Choroid plexus epithelial cell (primary cell): ENCODE results near the gene FMNL2.

Experiments
- DNase-seq: peaks from one replicate; pipeline ENCODE4 v3.0.0-alpha.2; 2010; ENCODE audit warnings: low read depth
- H3K4me3 ChIP-seq: 2 replicates; pipeline ENCODE4 v1.5.1; 2011; ENCODE audit warnings: low read depth, mild to moderate bottlenecking, control low read depth, low read length, moderate library complexity
- CTCF ChIP-seq: conservative IDR thresholded peaks from 2 replicates; pipeline ENCODE4 v1.5.1; 2011; ENCODE audit warnings: low read depth, mild to moderate bottlenecking, control low read depth, inconsistent platforms, low read length, moderate library complexity

Gene FMNL2

GRCh38 chr2:152436148-152436547, 101.2 kb downstream of the FMNL2 start:
- no peak for DNase-seq
- no peak for TF ChIP-seq CTCF
- no peak overlapping the region for H3K4me3 ChIP-seq

DNA sequence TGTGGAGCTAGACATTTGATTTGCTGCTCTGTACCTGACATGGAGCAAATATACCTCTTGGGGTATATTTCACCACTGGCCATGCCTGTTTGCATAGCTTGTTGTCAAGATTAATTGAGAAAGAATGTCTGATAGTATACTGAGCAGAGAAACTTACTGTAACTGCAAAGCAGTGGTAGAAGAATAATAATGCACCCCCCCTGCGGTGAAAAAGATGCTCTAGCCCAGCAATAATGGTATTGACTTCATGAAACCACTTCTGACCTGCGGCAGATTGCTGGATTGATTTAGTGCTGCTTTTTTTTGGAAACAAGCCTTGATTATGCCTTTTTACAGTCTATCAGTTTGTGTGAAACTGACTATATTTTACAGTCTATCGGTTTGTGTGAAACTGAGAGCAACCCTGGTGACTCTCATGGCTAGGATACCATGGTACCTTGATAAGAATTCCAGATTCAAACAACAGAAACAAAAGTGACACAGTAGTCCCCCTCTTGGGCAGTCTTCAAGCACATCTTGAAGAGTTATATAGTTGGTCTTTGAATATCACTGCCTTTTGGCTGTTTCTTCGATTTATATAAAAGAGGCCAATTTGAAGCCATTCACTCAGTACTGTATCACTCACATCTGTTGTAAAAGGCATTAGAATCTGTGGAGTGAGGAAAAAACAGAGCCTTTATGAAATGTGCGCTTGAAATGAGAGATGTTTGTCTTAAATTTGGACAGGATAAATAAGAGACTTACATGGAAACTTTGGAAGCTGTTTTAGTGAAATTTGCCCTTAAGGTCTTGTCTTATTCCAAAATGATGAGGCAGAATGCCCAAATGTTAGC, 102.5 kb downstream of the FMNL2 start:
- DNase-seq = no peak
- no peak overlapping the region for H3K4me3 ChIP-seq
- no peak for TF ChIP-seq CTCF

DNA sequence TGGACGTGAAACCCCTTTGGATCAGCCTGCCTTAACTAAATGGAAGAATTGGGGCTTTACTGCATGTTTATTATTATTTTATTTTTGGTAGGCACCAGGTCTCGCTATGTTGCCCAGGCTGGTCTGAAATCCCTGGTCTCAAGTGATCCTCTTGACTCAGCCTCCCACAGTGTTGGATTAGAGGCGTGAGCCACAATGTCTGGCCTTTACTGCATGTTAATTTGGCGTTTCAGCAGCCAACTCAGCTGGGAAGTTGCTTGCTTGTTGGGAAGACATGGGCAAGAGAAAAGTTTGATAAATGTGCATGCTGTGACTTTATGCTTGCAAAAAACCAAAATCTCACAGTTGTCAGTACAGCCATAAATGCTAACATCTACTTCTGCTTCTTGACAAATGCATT, 105.1 kb downstream of the FMNL2 start:
- TF ChIP-seq CTCF = no peak
- H3K4me3 ChIP-seq = no peak overlapping the region
- no peak for DNase-seq

DNA sequence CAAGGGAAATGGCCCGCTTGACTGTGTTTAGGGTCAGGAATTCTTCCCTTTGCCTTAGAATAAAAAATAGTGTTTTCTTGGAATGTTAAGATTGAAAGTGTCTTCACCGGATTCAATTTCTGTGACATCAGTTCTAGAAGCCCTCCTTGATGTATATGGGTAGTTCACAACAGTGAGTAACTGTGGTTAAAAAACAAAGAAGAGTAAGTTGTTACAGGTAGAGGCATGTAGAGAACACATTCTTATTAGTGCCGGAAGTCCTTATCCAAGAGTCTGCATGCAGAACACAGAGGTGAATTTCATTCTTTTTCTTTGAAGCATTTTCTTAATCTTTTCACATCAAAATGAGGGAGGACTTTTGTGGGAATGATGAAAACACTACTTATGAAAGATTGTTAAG, 105.5 kb downstream of the FMNL2 start:
- H3K4me3 ChIP-seq = no peak overlapping the region
- no peak for TF ChIP-seq CTCF
- DNase-seq = no peak

DNA sequence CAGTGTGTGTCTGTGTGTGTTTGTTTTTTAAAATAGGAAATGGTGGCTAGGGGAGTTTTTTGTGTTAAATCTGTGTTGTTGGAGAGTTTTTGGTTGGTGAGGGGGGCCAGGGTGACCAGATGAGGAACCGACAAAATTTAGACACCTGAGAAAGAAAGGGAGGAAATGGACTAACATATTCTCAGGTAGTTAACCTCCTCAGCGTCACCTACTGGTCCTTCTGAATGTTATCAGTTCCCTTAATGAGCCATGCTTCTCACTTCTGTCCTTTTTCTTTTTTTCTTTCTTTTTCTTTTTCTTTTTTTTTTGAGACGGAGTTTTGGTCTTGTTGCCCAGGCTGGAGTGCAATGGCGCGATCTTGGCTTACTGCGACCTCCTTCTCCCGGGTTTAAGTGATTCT, 107.0 kb downstream of the FMNL2 start:
- TF ChIP-seq CTCF = no peak
- no peak for DNase-seq
- H3K4me3 ChIP-seq = no peak overlapping the region

DNA sequence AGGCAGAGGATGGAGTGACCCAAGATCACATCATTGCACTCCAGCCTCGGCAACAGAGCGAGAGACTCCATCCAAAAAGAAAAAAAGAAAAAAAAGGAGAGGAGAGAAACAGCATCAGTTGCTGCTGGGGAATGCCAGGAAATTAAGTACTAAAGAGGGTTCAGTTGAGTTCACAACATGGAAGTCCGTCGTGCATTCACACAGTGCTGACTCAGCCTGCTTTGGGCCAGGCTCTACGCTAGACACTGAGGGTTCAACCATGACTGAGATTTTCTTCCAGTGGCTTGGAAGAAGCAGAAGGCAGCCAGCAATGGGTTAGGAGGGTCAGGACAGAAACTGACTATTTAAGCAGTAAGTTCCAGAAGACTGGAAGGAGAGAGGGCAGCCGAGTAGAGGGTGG, 108.8 kb downstream of the FMNL2 start:
- peak; percentile 60 for DNase-seq
- no peak overlapping the region for H3K4me3 ChIP-seq
- no peak for TF ChIP-seq CTCF

GRCh38 chr2:152444448-152444847, 109.5 kb downstream of the FMNL2 start:
- no peak for DNase-seq
- no peak for TF ChIP-seq CTCF
- no peak overlapping the region for H3K4me3 ChIP-seq
